H9 (cell line): ENCODE results near the gene CLK3. TPM values are rescaled to one million over a fixed set of nuclear protein-coding genes. Genes with fewer than 3 reads are reported as not detected.

Experiments
- DNase-seq: peaks from one replicate; pipeline ENCODE4 v3.0.0-alpha.2; 2017
- H2AFZ ChIP-seq: one replicate; pipeline ENCODE4 v1.6.1; 2013; ENCODE audit warnings: mild to moderate bottlenecking, low read length, control low read depth, moderate library complexity
- H2AK5ac ChIP-seq: 2 replicates; pipeline ENCODE4 v1.6.1; 2013; ENCODE audit warnings: low read length, control low read depth, mixed read lengths; ENCODE audit not compliant: insufficient read length
- H2BK120ac ChIP-seq: one replicate; pipeline ENCODE4 v1.6.1; 2013; ENCODE audit warnings: low read depth, mild to moderate bottlenecking, low read length, control low read depth, inconsistent platforms; ENCODE audit not compliant: poor library complexity, severe bottlenecking
- H2BK12ac ChIP-seq: 2 replicates; pipeline ENCODE4 v1.6.1; 2013; ENCODE audit warnings: low read length, control low read depth, mixed read lengths, low read depth; ENCODE audit not compliant: insufficient read length
- H2BK15ac ChIP-seq: 2 replicates; pipeline ENCODE4 v1.6.1; 2013; ENCODE audit warnings: low read depth, low read length, control low read depth
- H2BK20ac ChIP-seq: one replicate; pipeline ENCODE4 v1.6.1; 2013; ENCODE audit warnings: low read depth, mild to moderate bottlenecking, low read length, control low read depth, inconsistent platforms; ENCODE audit not compliant: poor library complexity, severe bottlenecking
- H2BK5ac ChIP-seq: 2 replicates; pipeline ENCODE4 v1.6.1; 2013; ENCODE audit warnings: low read length, control low read depth, mixed read lengths; ENCODE audit not compliant: insufficient read length
- H3K14ac ChIP-seq: 2 replicates; pipeline ENCODE4 v1.6.1; 2013; ENCODE audit warnings: low read length, control low read depth; ENCODE audit not compliant: insufficient read depth
- H3K18ac ChIP-seq: 2 replicates; pipeline ENCODE4 v1.6.1; 2013; ENCODE audit warnings: low read depth, mild to moderate bottlenecking, mixed read lengths, low read length, control low read depth; ENCODE audit not compliant: insufficient read length
- H3K23ac ChIP-seq: 2 replicates; pipeline ENCODE4 v1.6.1; 2013; ENCODE audit warnings: low read length, control low read depth, mixed read lengths, low read depth; ENCODE audit not compliant: insufficient read length
- H3K23me2 ChIP-seq: 2 replicates; pipeline ENCODE4 v1.6.1; 2013; ENCODE audit warnings: low read depth, mild to moderate bottlenecking, mixed read lengths, low read length, control low read depth; ENCODE audit not compliant: insufficient read length, poor library complexity, severe bottlenecking
- H3K27ac ChIP-seq: 2 replicates; pipeline ENCODE4 v1.5.1; 2013; ENCODE audit warnings: low read length, control low read depth, mixed read lengths, low read depth; ENCODE audit not compliant: insufficient read length
- H3K27me3 ChIP-seq: 2 replicates; pipeline ENCODE4 v1.6.1; 2013; ENCODE audit warnings: low read length, control low read depth, inconsistent platforms; ENCODE audit not compliant: insufficient read depth
- H3K4ac ChIP-seq: 2 replicates; pipeline ENCODE4 v1.6.1; 2013; ENCODE audit warnings: low read depth, mild to moderate bottlenecking, control low read depth, inconsistent platforms, low read length, moderate library complexity
- H3K4me1 ChIP-seq: 2 replicates; pipeline ENCODE4 v1.6.1; 2013; ENCODE audit warnings: low read length, control low read depth, inconsistent platforms; ENCODE audit not compliant: insufficient read depth
- H3K4me2 ChIP-seq: 2 replicates; pipeline ENCODE4 v1.6.1; 2013; ENCODE audit warnings: low read length, control low read depth, mixed read lengths; ENCODE audit not compliant: insufficient read length, insufficient read depth
- H3K56ac ChIP-seq: 2 replicates; pipeline ENCODE4 v1.6.1; 2013; ENCODE audit warnings: low read depth, mild to moderate bottlenecking, mixed read lengths, low read length, control low read depth; ENCODE audit not compliant: insufficient read length
- H3K79me1 ChIP-seq: 2 replicates; pipeline ENCODE4 v1.6.1; 2013; ENCODE audit warnings: low read depth, mild to moderate bottlenecking, moderate library complexity, low read length, control low read depth, inconsistent platforms; ENCODE audit not compliant: insufficient read depth, poor library complexity, severe bottlenecking
- H3K79me2 ChIP-seq: 2 replicates; pipeline ENCODE4 v1.6.1; 2013; ENCODE audit warnings: low read length, control low read depth, inconsistent platforms; ENCODE audit not compliant: insufficient read depth
- H3K9ac ChIP-seq: 2 replicates; pipeline ENCODE4 v1.6.1; 2013; ENCODE audit warnings: low read length, control low read depth, mixed read lengths; ENCODE audit not compliant: insufficient read length; ENCODE audit errors: extremely low read depth
- H3K9me3 ChIP-seq: one replicate; pipeline ENCODE4 v1.6.1; 2013; ENCODE audit warnings: low read depth, low read length, inconsistent platforms; ENCODE audit not compliant: control insufficient read depth
- H3T11ph ChIP-seq: one replicate; pipeline ENCODE4 v1.6.1; 2013; ENCODE audit warnings: mild to moderate bottlenecking, low read length, control low read depth, inconsistent platforms
- H4K20me1 ChIP-seq: one replicate; pipeline ENCODE4 v1.6.1; 2013; ENCODE audit not compliant: control insufficient read depth, insufficient read length, insufficient read depth
- H4K5ac ChIP-seq: 2 replicates; pipeline ENCODE4 v1.6.1; 2013; ENCODE audit warnings: low read depth, mild to moderate bottlenecking, mixed read lengths, low read length, control low read depth; ENCODE audit not compliant: insufficient read length
- H4K8ac ChIP-seq: replicated peaks from 2 replicates; pipeline ENCODE4 v1.6.1; 2013; ENCODE audit warnings: low read length, control low read depth, mixed read lengths, low read depth; ENCODE audit not compliant: insufficient read length
- H4K91ac ChIP-seq: 2 replicates; pipeline ENCODE4 v1.6.1; 2013; ENCODE audit warnings: low read depth, mild to moderate bottlenecking, moderate library complexity, mixed read lengths, low read length, control low read depth; ENCODE audit not compliant: insufficient read length
- H3K27ac Mint-ChIP-seq, 3 experiments: 2 replicates in 2 of 3; 3 replicates in 1 of 3; pipeline ENCODE4 v1.8.0; 2020 to 2021; ENCODE audit warnings: mixed read lengths in 3 of 3, mild to moderate bottlenecking in 1 of 3, moderate library complexity in 1 of 3
- H3K27me3 Mint-ChIP-seq: 2 replicates; pipeline ENCODE4 v1.8.0; 2021; ENCODE audit warnings: low read depth, mild to moderate bottlenecking, moderate library complexity, mixed read lengths
- H3K36me3 Mint-ChIP-seq, 3 experiments: 2 replicates in 2 of 3; 3 replicates in 1 of 3; pipeline ENCODE4 v1.8.0; 2020 to 2021; ENCODE audit warnings: low read depth in 3 of 3, mixed read lengths in 3 of 3; ENCODE audit not compliant: insufficient read depth in 1 of 3
- H3K4me1 Mint-ChIP-seq, 2 experiments: 2 replicates each; pipeline ENCODE4 v1.8.0; 2020; ENCODE audit warnings: mixed read lengths in 2 of 2
- H3K4me3 Mint-ChIP-seq, 2 experiments: 2 replicates in 1 of 2; 3 replicates in 1 of 2; pipeline ENCODE4 v1.8.0; 2020 to 2021; ENCODE audit warnings: mild to moderate bottlenecking in 2 of 2, mixed read lengths in 2 of 2, moderate library complexity in 1 of 2
- H3K9me3 Mint-ChIP-seq, 2 experiments: 2 replicates in 1 of 2; 3 replicates in 1 of 2; pipeline ENCODE4 v1.8.0; 2020; ENCODE audit warnings: mild to moderate bottlenecking in 2 of 2, mixed read lengths in 2 of 2, moderate library complexity in 1 of 2
- CTCF ChIP-seq: fragments of 200-600 bp; sonication (generic); conservative IDR thresholded peaks from 3 replicates; pipeline ENCODE4 v1.8.0; 2021; ENCODE audit warnings: antibody characterized with exemption, mild to moderate bottlenecking
- WGBS: extraction: QIAGEN DNeasy Blood & Tissue Kit; methylation state at CpG from one replicate; pipeline ENCODE4 v1.1.7; 2013; ENCODE audit warnings: missing lambda C conversion rate, low lambda C conversion rate, mixed read lengths; ENCODE audit not compliant: insufficient read length; ENCODE audit errors: extremely low coverage; 5-methylcytosine and 5-hydroxymethylcytosine counted together
- total RNA-seq: library from RNA; stranded (reverse); gene quantifications from 2 replicates; pipeline ENCODE4 v1.2.1, GENCODE V29; 2021

Gene CLK3
- total RNA-seq, 1 experiment from 2014 or later, result 40.8 TPM

- no peaks in the 10 kb centered on the region for H3K9me3 Mint-ChIP-seq
- no CpG with 5 or more reads among the region's 11 CpGs for WGBS
Measured at GRCh38 chr15:74603789-74604705, 11.6 kb upstream of the CLK3 start.

More at GRCh38 chr15:74603789-74604705, 11.6 kb upstream of the CLK3 start:
- H3K79me2 ChIP-seq, result no peaks in the 10 kb centered on the region
- peaks cover 2 to 3% of the 10 kb centered on the region in 2 experiments; a peak in 1 of 4 replicates for H3K4me1 Mint-ChIP-seq
- H3K27me3 ChIP-seq, result no peaks in the 10 kb centered on the region; the same call in 1 of the 2 replicates
- no peaks in the 10 kb centered on the region for H3K4me1 ChIP-seq
- H3K18ac ChIP-seq, result no peak overlapping the region
- no peaks in the 10 kb centered on the region for H3K79me1 ChIP-seq
- H3K4ac ChIP-seq, result no peak overlapping the region
- no peak overlapping the region for H3K56ac ChIP-seq
- H3K27ac Mint-ChIP-seq, result no peak overlapping the region
- H3K4me2 ChIP-seq, result no peak overlapping the region
- H3K27ac ChIP-seq, result no peak overlapping the region
- no peak overlapping the region for H3T11ph ChIP-seq
- no peak overlapping the region for H4K5ac ChIP-seq
- no peak overlapping the region for H3K23ac ChIP-seq
- no peak overlapping the region for H2BK120ac ChIP-seq
- TF ChIP-seq CTCF, result no peak
- no peak overlapping the region for H2BK20ac ChIP-seq
- H4K8ac ChIP-seq, result no peak overlapping the region
- H3K4me3 Mint-ChIP-seq, result no peak overlapping the region
- H3K9me3 ChIP-seq, result no peaks in the 10 kb centered on the region
- H2BK15ac ChIP-seq, result no peak overlapping the region
- no peaks in the 10 kb centered on the region for H4K20me1 ChIP-seq
- H2BK12ac ChIP-seq, result no peak overlapping the region
- no peak overlapping the region for H2AFZ ChIP-seq
- no peak overlapping the region for H2AK5ac ChIP-seq
- no peak overlapping the region for H4K91ac ChIP-seq
- H3K14ac ChIP-seq, result no peak overlapping the region; the same call in 1 of the 2 replicates
- peaks cover 22% of the 10 kb centered on the region for H3K27me3 Mint-ChIP-seq
- H3K36me3 Mint-ChIP-seq, result peaks cover 0 to 6% (median 4%) of the 10 kb centered on the region in 3 experiments; a peak in 6 of 7 replicates
- no peak overlapping the region for H2BK5ac ChIP-seq
- H3K23me2 ChIP-seq, result no peaks in the 10 kb centered on the region
- no peak for DNase-seq
- no peak overlapping the region for H3K9ac ChIP-seq
